ENCODE measurements around the gene LATS2. TPM values are rescaled to one million over a fixed set of nuclear protein-coding genes. Genes with fewer than 3 reads are reported as not detected.

LATS2 gene
- total RNA-seq, 1 experiment from 2014 or later, result not detected

GRCh38 chr13:20988909-20989655 is 72.3 kb downstream of the LATS2 start:
- DNase-seq, result no peak
- Histone ChIP-seq H3K27ac (ENCODE audit: low read length) (no peak overlapping the region), H3K9ac (ENCODE audit: low read length) (no peak overlapping the region), H3K4me2 (ENCODE audit: low read depth, low read length, poor library complexity, severe bottlenecking) (no peak overlapping the region), H3K36me3 (ENCODE audit: insufficient read depth, low read length) (no peaks in the 10 kb centered on the region), H3K9me3 (ENCODE audit: low read length) (no peaks in the 10 kb centered on the region), H3K79me2 (ENCODE audit: low read length) (no peaks in the 10 kb centered on the region), H4K20me1 (ENCODE audit: insufficient read depth, low read depth, low read length) (no peaks in the 10 kb centered on the region), H3K9me2 (replicated peaks; ENCODE audit: insufficient read depth, low read length) (no peaks in the 10 kb centered on the region), H2AFZ (ENCODE audit: low read length) (no peak overlapping the region), H3K4me1 (ENCODE audit: low read length) (no peaks in the 10 kb centered on the region), H3K27me3 (ENCODE audit: low read length) (no peaks in the 10 kb centered on the region), H3K4me3 (ENCODE audit: low read length) (no peak overlapping the region)

- Histone ChIP-seq H3K27me3 (ENCODE audit: low read length) (no peaks in the 10 kb centered on the region), H3K4me2 (ENCODE audit: low read depth, low read length, poor library complexity, severe bottlenecking) (no peak overlapping the region), H3K4me1 (ENCODE audit: low read length) (no peaks in the 10 kb centered on the region), H3K9me3 (ENCODE audit: low read length) (no peaks in the 10 kb centered on the region), H3K9me2 (replicated peaks; ENCODE audit: insufficient read depth, low read length) (no peaks in the 10 kb centered on the region), H3K27ac (ENCODE audit: low read length) (no peak overlapping the region), H2AFZ (ENCODE audit: low read length) (no peak overlapping the region), H3K4me3 (ENCODE audit: low read length) (no peak overlapping the region), H3K79me2 (ENCODE audit: low read length) (no peaks in the 10 kb centered on the region), H3K9ac (ENCODE audit: low read length) (no peak overlapping the region), H4K20me1 (ENCODE audit: insufficient read depth, low read depth, low read length) (no peaks in the 10 kb centered on the region), H3K36me3 (ENCODE audit: insufficient read depth, low read length) (no peaks in the 10 kb centered on the region)
- DNase-seq, result no peak
These were observed 73.1 kb downstream of the LATS2 start for GRCh38 chr13:20988033-20988908.

GRCh38 chr13:20987599-20987998 is 73.8 kb downstream of the LATS2 start:
- Histone ChIP-seq H3K79me2 (ENCODE audit: low read length) (no peaks in the 10 kb centered on the region), H3K36me3 (ENCODE audit: insufficient read depth, low read length) (no peaks in the 10 kb centered on the region), H3K27ac (ENCODE audit: low read length) (no peak overlapping the region), H4K20me1 (ENCODE audit: insufficient read depth, low read depth, low read length) (no peaks in the 10 kb centered on the region), H3K4me3 (ENCODE audit: low read length) (no peak overlapping the region), H2AFZ (ENCODE audit: low read length) (no peak overlapping the region), H3K9me2 (replicated peaks; ENCODE audit: insufficient read depth, low read length) (no peaks in the 10 kb centered on the region), H3K27me3 (ENCODE audit: low read length) (no peaks in the 10 kb centered on the region), H3K4me2 (ENCODE audit: low read depth, low read length, poor library complexity, severe bottlenecking) (no peak overlapping the region), H3K9ac (ENCODE audit: low read length) (no peak overlapping the region), H3K9me3 (ENCODE audit: low read length) (no peaks in the 10 kb centered on the region), H3K4me1 (ENCODE audit: low read length) (no peaks in the 10 kb centered on the region)
- no peak for DNase-seq

- H3K4me1 ChIP-seq (ENCODE audit: low read length), result no peaks in the 10 kb centered on the region
- no peak overlapping the region for H3K9ac ChIP-seq (ENCODE audit: low read length)
- no peaks in the 10 kb centered on the region for H3K79me2 ChIP-seq (ENCODE audit: low read length)
- DNase-seq, result no peak
- no peaks in the 10 kb centered on the region for H3K27me3 ChIP-seq (ENCODE audit: low read length)
- no peak overlapping the region for H3K27ac ChIP-seq (ENCODE audit: low read length)
- no peaks in the 10 kb centered on the region for H4K20me1 ChIP-seq (ENCODE audit: insufficient read depth, low read depth, low read length)
- H3K36me3 ChIP-seq (ENCODE audit: insufficient read depth, low read length), result no peaks in the 10 kb centered on the region
- H3K4me3 ChIP-seq (ENCODE audit: low read length), result no peak overlapping the region
- no peaks in the 10 kb centered on the region for H3K9me2 ChIP-seq (replicated peaks; ENCODE audit: insufficient read depth, low read length)
- H2AFZ ChIP-seq (ENCODE audit: low read length), result no peak overlapping the region
- no peaks in the 10 kb centered on the region for H3K9me3 ChIP-seq (ENCODE audit: low read length)
- H3K4me2 ChIP-seq (ENCODE audit: low read depth, low read length, poor library complexity, severe bottlenecking), result no peak overlapping the region
These were observed 76.5 kb downstream of the LATS2 start for GRCh38 chr13:20984879-20985278.

GRCh38 chr13:20983386-20983785 is 78.0 kb downstream of the LATS2 start:
- H3K9me2 ChIP-seq (replicated peaks; ENCODE audit: insufficient read depth, low read length), result no peaks in the 10 kb centered on the region
- no peaks in the 10 kb centered on the region for H3K36me3 ChIP-seq (ENCODE audit: insufficient read depth, low read length)
- H3K9me3 ChIP-seq (ENCODE audit: low read length), result no peaks in the 10 kb centered on the region
- H3K79me2 ChIP-seq (ENCODE audit: low read length), result no peaks in the 10 kb centered on the region
- no peak for DNase-seq
- no peaks in the 10 kb centered on the region for H3K4me1 ChIP-seq (ENCODE audit: low read length)
- no peak overlapping the region for H3K27ac ChIP-seq (ENCODE audit: low read length)
- H4K20me1 ChIP-seq (ENCODE audit: insufficient read depth, low read depth, low read length), result no peaks in the 10 kb centered on the region
- no peaks in the 10 kb centered on the region for H3K27me3 ChIP-seq (ENCODE audit: low read length)
- H3K9ac ChIP-seq (ENCODE audit: low read length), result no peak overlapping the region
- no peak overlapping the region for H3K4me3 ChIP-seq (ENCODE audit: low read length)
- no peak overlapping the region for H2AFZ ChIP-seq (ENCODE audit: low read length)
- H3K4me2 ChIP-seq (ENCODE audit: low read depth, low read length, poor library complexity, severe bottlenecking), result no peak overlapping the region

GRCh38 chr13:20981370-20982095 is 79.9 kb downstream of the LATS2 start:
- H3K27ac ChIP-seq (ENCODE audit: low read length), result no peak overlapping the region
- no peak for DNase-seq
- no peaks in the 10 kb centered on the region for H4K20me1 ChIP-seq (ENCODE audit: insufficient read depth, low read depth, low read length)
- no peak overlapping the region for H2AFZ ChIP-seq (ENCODE audit: low read length)
- H3K9ac ChIP-seq (ENCODE audit: low read length), result no peak overlapping the region
- no peaks in the 10 kb centered on the region for H3K79me2 ChIP-seq (ENCODE audit: low read length)
- no peaks in the 10 kb centered on the region for H3K9me3 ChIP-seq (ENCODE audit: low read length)
- H3K27me3 ChIP-seq (ENCODE audit: low read length), result no peaks in the 10 kb centered on the region
- no peaks in the 10 kb centered on the region for H3K9me2 ChIP-seq (replicated peaks; ENCODE audit: insufficient read depth, low read length)
- no peak overlapping the region for H3K4me2 ChIP-seq (ENCODE audit: low read depth, low read length, poor library complexity, severe bottlenecking)
- no peak overlapping the region for H3K4me3 ChIP-seq (ENCODE audit: low read length)
- H3K36me3 ChIP-seq (ENCODE audit: insufficient read depth, low read length), result no peaks in the 10 kb centered on the region
- H3K4me1 ChIP-seq (ENCODE audit: low read length), result no peaks in the 10 kb centered on the region

- no peak for DNase-seq
- Histone ChIP-seq H3K4me2 (ENCODE audit: low read depth, low read length, poor library complexity, severe bottlenecking) (no peak overlapping the region), H3K36me3 (ENCODE audit: insufficient read depth, low read length) (no peaks in the 10 kb centered on the region), H3K27me3 (ENCODE audit: low read length) (no peaks in the 10 kb centered on the region), H3K9me2 (replicated peaks; ENCODE audit: insufficient read depth, low read length) (no peaks in the 10 kb centered on the region), H3K9ac (ENCODE audit: low read length) (no peak overlapping the region), H3K27ac (ENCODE audit: low read length) (no peak overlapping the region), H4K20me1 (ENCODE audit: insufficient read depth, low read depth, low read length) (no peaks in the 10 kb centered on the region), H3K9me3 (ENCODE audit: low read length) (no peaks in the 10 kb centered on the region), H2AFZ (ENCODE audit: low read length) (no peak overlapping the region), H3K4me3 (ENCODE audit: low read length) (no peak overlapping the region), H3K79me2 (ENCODE audit: low read length) (no peaks in the 10 kb centered on the region), H3K4me1 (ENCODE audit: low read length) (no peaks in the 10 kb centered on the region)
These were observed 80.5 kb downstream of the LATS2 start for GRCh38 chr13:20980899-20981298.

GRCh38 chr13:20980430-20980829 is 81.0 kb downstream of the LATS2 start:
- no peaks in the 10 kb centered on the region for H3K4me1 ChIP-seq (ENCODE audit: low read length)
- H3K9ac ChIP-seq (ENCODE audit: low read length), result no peak overlapping the region
- no peak for DNase-seq
- H3K79me2 ChIP-seq (ENCODE audit: low read length), result no peaks in the 10 kb centered on the region
- H3K9me2 ChIP-seq (replicated peaks; ENCODE audit: insufficient read depth, low read length), result no peaks in the 10 kb centered on the region
- H3K4me2 ChIP-seq (ENCODE audit: low read depth, low read length, poor library complexity, severe bottlenecking), result no peak overlapping the region
- H3K4me3 ChIP-seq (ENCODE audit: low read length), result no peak overlapping the region
- no peak overlapping the region for H2AFZ ChIP-seq (ENCODE audit: low read length)
- no peaks in the 10 kb centered on the region for H3K27me3 ChIP-seq (ENCODE audit: low read length)
- H3K27ac ChIP-seq (ENCODE audit: low read length), result no peak overlapping the region
- no peaks in the 10 kb centered on the region for H4K20me1 ChIP-seq (ENCODE audit: insufficient read depth, low read depth, low read length)
- no peaks in the 10 kb centered on the region for H3K9me3 ChIP-seq (ENCODE audit: low read length)
- no peaks in the 10 kb centered on the region for H3K36me3 ChIP-seq (ENCODE audit: insufficient read depth, low read length)
